ENCODE results near the gene UBTF. TPM values are rescaled to one million over a fixed set of nuclear protein-coding genes. Genes with fewer than 3 reads are reported as not detected.

UBTF gene
- total RNA-seq, 1 donor from 2014 or later = 22.9 TPM

DNA sequence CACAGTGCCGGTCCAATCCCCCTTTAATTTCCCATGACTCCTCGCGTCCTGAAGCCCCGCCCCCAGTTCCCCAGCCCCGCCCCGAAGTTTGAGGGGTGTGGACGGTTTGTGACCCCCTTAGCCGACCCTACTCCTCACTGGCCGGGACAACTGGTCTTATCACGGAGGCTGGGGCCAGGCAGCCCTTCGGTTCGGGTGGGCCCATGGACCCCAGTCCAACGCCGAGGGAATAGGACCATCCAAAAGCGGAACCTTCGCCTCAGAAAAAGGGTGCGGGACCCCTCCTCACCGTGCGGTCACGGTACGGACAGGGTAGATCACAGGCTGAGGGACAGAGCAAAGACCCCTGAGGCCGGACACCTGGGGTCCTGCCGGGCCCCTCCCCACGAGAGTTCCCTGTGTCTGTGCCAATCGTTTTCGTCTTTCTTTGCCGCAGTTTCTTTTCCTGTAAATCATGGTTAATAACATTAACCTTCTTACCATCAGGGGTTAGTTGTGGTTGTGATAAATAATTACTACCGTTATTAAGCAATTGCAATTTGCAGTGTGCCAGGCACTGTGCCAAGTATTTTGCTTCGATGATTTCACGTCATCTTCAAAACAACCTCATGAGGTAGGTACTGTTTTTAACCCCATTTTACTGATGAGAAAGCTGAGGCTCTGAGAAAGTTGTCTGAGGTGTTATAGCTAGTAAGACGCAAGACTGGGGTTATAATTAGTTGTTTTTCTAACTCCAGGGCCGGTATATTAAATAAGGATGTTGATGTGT lies 32.2 kb downstream of the UBTF start:
- Histone ChIP-seq H3K36me3 (ENCODE audit: control insufficient read depth, insufficient read depth, low read length) (peaks cover 13% of the 10 kb centered on the region), H3K4me3 (ENCODE audit: low read depth, low read length) (peak overlapping the region; percentile 90), H3K27me3 (ENCODE audit: control insufficient read depth, insufficient read depth, low read length) (no peaks in the 10 kb centered on the region)
- FAIRE-seq = no peak
- TF ChIP-seq, protein P1, sequence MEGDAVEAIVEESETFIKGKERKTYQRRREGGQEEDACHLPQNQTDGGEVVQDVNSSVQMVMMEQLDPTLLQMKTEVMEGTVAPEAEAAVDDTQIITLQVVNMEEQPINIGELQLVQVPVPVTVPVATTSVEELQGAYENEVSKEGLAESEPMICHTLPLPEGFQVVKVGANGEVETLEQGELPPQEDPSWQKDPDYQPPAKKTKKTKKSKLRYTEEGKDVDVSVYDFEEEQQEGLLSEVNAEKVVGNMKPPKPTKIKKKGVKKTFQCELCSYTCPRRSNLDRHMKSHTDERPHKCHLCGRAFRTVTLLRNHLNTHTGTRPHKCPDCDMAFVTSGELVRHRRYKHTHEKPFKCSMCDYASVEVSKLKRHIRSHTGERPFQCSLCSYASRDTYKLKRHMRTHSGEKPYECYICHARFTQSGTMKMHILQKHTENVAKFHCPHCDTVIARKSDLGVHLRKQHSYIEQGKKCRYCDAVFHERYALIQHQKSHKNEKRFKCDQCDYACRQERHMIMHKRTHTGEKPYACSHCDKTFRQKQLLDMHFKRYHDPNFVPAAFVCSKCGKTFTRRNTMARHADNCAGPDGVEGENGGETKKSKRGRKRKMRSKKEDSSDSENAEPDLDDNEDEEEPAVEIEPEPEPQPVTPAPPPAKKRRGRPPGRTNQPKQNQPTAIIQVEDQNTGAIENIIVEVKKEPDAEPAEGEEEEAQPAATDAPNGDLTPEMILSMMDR (IDR thresholded peaks at IDR 0.05; ENCODE audit: insufficient read depth, low read length, severe bottlenecking) = no peak
- peak; percentile 59 for DNase-seq (ENCODE audit: low read depth)

DNA sequence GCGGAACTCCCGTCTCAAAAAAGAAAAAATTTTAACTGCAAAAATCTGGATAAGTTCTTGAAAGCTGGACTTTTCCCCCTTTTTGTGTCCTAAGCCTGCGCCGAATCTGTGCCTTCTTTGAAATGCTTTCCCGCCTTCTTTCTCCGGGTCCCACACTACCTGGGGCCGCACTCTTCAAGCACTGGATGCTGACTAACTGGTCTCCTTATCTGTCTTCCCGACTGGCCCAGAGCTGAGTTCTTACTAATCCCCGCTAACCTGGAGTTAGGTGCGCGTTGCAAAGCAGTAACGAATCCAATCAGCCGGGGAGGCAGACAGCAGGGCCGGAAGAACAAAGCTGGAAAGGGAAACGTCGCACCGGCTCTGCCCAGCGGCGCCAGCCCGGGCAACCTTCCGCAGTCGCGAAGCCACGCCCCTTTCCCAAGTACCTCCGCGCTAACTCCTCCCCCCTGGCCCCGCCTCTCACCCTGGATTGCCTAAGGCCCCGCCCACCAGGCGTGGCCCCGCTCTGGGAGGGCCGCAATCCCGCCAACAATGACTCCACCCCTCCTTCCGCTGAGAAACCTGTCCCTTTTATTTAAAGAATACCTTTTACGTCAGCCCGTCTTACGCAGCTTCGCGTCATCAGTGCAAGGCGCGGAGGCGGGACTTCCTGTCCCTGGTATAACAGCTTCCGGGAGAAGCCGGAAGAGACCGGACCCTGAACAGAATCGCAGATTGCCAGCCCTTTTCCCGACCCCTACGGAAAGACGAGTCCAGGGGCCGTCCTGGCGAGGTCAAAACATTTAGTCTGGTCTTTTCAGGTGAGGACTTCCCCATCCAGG lies 33.0 kb downstream of the UBTF start, which contains the start of gene TMUB2:
Gene TMUB2 (plus strand): TSS at position 666 of the 824 bp plus-strand sequence. CDS start 737 bp downstream, outside the sequence.
- H3K27me3 ChIP-seq (ENCODE audit: control insufficient read depth, insufficient read depth, low read length) = no peaks in the 10 kb centered on the region
- peak within 1 kb of the TSS; percentile 90 for H3K4me3 ChIP-seq (ENCODE audit: low read depth, low read length)
- DNase-seq (ENCODE audit: low read depth) (peak; percentile 99), FAIRE-seq (peak; percentile 73)
- peaks cover 13% of the 10 kb centered on the region for H3K36me3 ChIP-seq (ENCODE audit: control insufficient read depth, insufficient read depth, low read length)
- TF ChIP-seq, protein P1 (IDR thresholded peaks at IDR 0.05; ENCODE audit: insufficient read depth, low read length, severe bottlenecking) = no peak

DNA sequence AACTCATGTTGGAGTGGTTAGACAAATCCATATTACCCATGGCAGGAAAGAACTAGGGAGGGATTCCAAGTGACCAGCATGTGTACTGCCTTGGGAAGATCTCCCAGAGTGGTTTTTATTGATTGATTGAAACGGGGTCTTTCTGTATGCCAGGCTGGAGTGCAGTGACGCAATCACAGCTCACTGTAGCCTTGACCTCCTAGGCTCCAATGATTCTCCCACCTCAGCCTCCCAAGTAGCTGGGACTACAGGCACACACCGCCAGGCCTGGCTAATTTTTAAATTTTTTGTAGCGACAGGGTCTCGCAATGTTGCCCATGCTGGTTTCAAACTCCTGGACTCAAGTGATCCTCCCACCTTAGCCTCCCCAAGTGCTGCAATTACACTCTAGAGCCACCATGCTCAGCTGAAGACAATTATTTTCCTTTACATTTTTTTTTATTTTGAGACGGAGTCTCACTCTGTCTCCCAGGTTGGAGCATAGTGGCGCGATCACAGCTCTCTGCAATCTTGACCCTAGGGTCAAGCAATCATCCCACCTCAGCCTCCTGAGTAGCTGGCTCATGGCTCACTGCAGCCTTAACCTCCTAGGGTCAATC lies 35.2 kb downstream of the UBTF start:
- Histone ChIP-seq H3K27me3 (ENCODE audit: control insufficient read depth, insufficient read depth, low read length) (no peaks in the 10 kb centered on the region), H3K4me3 (ENCODE audit: low read depth, low read length) (no peak overlapping the region), H3K36me3 (ENCODE audit: control insufficient read depth, insufficient read depth, low read length) (peaks cover 10% of the 10 kb centered on the region)
- FAIRE-seq (no peak), DNase-seq (ENCODE audit: low read depth) (no peak)
- TF ChIP-seq, protein P1 (IDR thresholded peaks at IDR 0.05; ENCODE audit: insufficient read depth, low read length, severe bottlenecking) = no peak

DNA sequence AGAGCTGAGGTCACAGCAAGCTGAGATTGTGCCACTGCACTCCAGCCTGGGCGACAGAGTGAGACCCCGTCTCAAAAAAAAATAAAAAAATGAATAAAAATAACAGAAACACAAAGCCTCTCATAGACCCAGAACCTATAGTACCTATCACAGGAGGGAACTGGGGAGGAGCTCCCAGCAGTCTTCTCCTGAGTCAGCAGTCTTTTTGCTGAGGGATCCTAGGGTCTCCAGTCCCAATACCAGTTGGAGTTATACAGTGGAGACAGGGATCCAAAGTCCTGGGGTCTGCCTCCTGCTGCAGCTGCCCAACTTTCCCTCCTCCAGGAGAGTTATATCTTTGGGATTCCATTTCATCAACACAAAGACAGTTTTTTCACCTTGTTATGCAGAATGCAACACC lies 36.5 kb downstream of the UBTF start:
- Histone ChIP-seq H3K27me3 (ENCODE audit: control insufficient read depth, insufficient read depth, low read length) (no peaks in the 10 kb centered on the region), H3K36me3 (ENCODE audit: control insufficient read depth, insufficient read depth, low read length) (peaks cover 5% of the 10 kb centered on the region), H3K4me3 (ENCODE audit: low read depth, low read length) (no peak overlapping the region)
- FAIRE-seq = no peak
- TF ChIP-seq, protein P1 (IDR thresholded peaks at IDR 0.05; ENCODE audit: insufficient read depth, low read length, severe bottlenecking) = no peak
- DNase-seq (ENCODE audit: low read depth) = no peak

GRCh38 chr17:44178133-44178532 lies 41.3 kb downstream of the UBTF start:
- H3K27me3 ChIP-seq (ENCODE audit: control insufficient read depth, insufficient read depth, low read length) = no peaks in the 10 kb centered on the region
- H3K36me3 ChIP-seq (ENCODE audit: control insufficient read depth, insufficient read depth, low read length) = peaks cover 3% of the 10 kb centered on the region
- TF ChIP-seq, protein P1 (IDR thresholded peaks at IDR 0.05; ENCODE audit: insufficient read depth, low read length, severe bottlenecking) = no peak
- FAIRE-seq = no peak
- no peak overlapping the region for H3K4me3 ChIP-seq (ENCODE audit: low read depth, low read length)
- DNase-seq (ENCODE audit: low read depth) = no peak

All from bronchial epithelial cell (primary cell).